Thyroid gland (tissue), 4 donors: Measurements from ENCODE around the gene SPOCK1. TPM values are rescaled to one million over a fixed set of nuclear protein-coding genes. Genes with fewer than 3 reads are reported as not detected.
"Not testable (repeated sequence)": the region's sequence is repeated elsewhere in the genome, so short reads cannot be mapped to it uniquely, and the experiment has no call there.

Experiments
- DNase-seq, 2 donors: peaks; one replicate each; pipeline ENCODE4 v3.0.0-alpha.2; 2019
- H3K27ac ChIP-seq, 3 donors: fragments of 200-600 bp; sonication (generic); 1 replicate in 2 of 3; 2 replicates in 1 of 3; pipeline ENCODE4 v1.5.1; 2016 to 2019; ENCODE audit warnings: mild to moderate bottlenecking in 1 of 3, moderate library complexity in 1 of 3
- H3K27me3 ChIP-seq: fragments of 200-600 bp; sonication (generic); one replicate; pipeline ENCODE4 v1.5.1; 2019
- H3K36me3 ChIP-seq, 2 donors: fragments of 200-600 bp; sonication (generic); one replicate each; pipeline ENCODE4 v1.5.1; 2016 to 2019
- H3K4me1 ChIP-seq, 2 donors: fragments of 200-600 bp; sonication (generic); one replicate each; pipeline ENCODE4 v1.5.1; 2017 to 2019
- H3K4me3 ChIP-seq, 3 donors: fragments of 200-600 bp; sonication (generic); replicated peaks in 1 of 3; 1 replicate in 2 of 3; 2 replicates in 1 of 3; pipeline ENCODE4 v1.5.1; 2016; ENCODE audit warnings: mild to moderate bottlenecking in 1 of 3
- H3K9me3 ChIP-seq: fragments of 200-600 bp; sonication (generic); one replicate; pipeline ENCODE4 v1.5.1; 2017
- CTCF ChIP-seq, 6 experiments: fragments of 200-600 bp in 3 of 6; fragments of 450-650 bp in 3 of 6; sonication (generic) in 3 of 6; IDR thresholded peaks; one replicate each; pipeline ENCODE4 v1.5.1; 2016 to 2019; ENCODE audit warnings: antibody characterized with exemption in 6 of 6, mild to moderate bottlenecking in 2 of 6, inconsistent platforms in 1 of 6, moderate library complexity in 1 of 6
- POLR2A ChIP-seq, 2 donors: fragments of 450-650 bp; IDR thresholded peaks; one replicate each; pipeline ENCODE4 v1.6.1; 2017; ENCODE audit warnings: antibody characterized with exemption in 2 of 2, mild to moderate bottlenecking in 2 of 2, moderate library complexity in 1 of 2
- WGBS, 2 donors: methylation state at CpG; one replicate each; pipeline ENCODE4 v1.1.5; 2017; 5-methylcytosine and 5-hydroxymethylcytosine counted together
- intact Hi-C: fragments of 100-400 bp; cut with DNase I; formaldehyde crosslinking; loops from one replicate; pipeline ENCODE4 v1.15.1; 2023
- total RNA-seq, 4 donors: library from RNA; depleted of rRNA; stranded (reverse); fragments of >200 nt; gene quantifications; one replicate each; pipeline ENCODE4 v1.2.3, GENCODE V29; 2016

The SPOCK1 gene
- total RNA-seq, 4 donors from 2014 or later: 15.8 to 34.1 (median 27.5) TPM

- H3K27ac ChIP-seq: no peak overlapping the region
- no peak for DNase-seq
- intact Hi-C loops: no loop called here
- no peak overlapping the region for H3K4me3 ChIP-seq
- H3K9me3 ChIP-seq: no peaks in the 10 kb centered on the region
- H3K36me3 ChIP-seq: no peaks in the 10 kb centered on the region
- TF ChIP-seq CTCF (IDR thresholded peaks at IDR 0.05): no peak
- TF ChIP-seq POLR2A (IDR thresholded peaks at IDR 0.05): no peak
- 97% methylated on average over 2 of the region's 2 CpGs for WGBS, 2 donors
- H3K27me3 ChIP-seq: no peaks in the 10 kb centered on the region
- H3K4me1 ChIP-seq: no peaks in the 10 kb centered on the region
These were observed 517.2 kb downstream of the SPOCK1 start for GRCh38 chr5:136981936-136982335.

GRCh38 chr5:136979131-136979530, 520.0 kb downstream of the SPOCK1 start:
- no peak for DNase-seq
- WGBS, 2 donors: 77 to 80% methylated on average over 5 of the region's 5 CpGs
- Histone ChIP-seq H3K4me3 (no peak overlapping the region), H3K4me1 (no peaks in the 10 kb centered on the region), H3K27me3 (no peaks in the 10 kb centered on the region), H3K36me3 (no peaks in the 10 kb centered on the region), H3K27ac (no peak overlapping the region), H3K9me3 (no peaks in the 10 kb centered on the region)
- intact Hi-C loops: no loop called here
- TF ChIP-seq CTCF (IDR thresholded peaks at IDR 0.05) (no peak), POLR2A (IDR thresholded peaks at IDR 0.05) (no peak)

- Histone ChIP-seq H3K9me3 (no peaks in the 10 kb centered on the region), H3K27ac (no peak overlapping the region), H3K4me3 (no peak overlapping the region), H3K27me3 (no peaks in the 10 kb centered on the region), H3K4me1 (no peaks in the 10 kb centered on the region), H3K36me3 (no peaks in the 10 kb centered on the region)
- no peak for DNase-seq
- intact Hi-C loops: no loop called here
- 67 to 85% methylated on average over 3 of the region's 3 CpGs for whole genome bisulfite sequencing, 2 donors
- TF ChIP-seq CTCF (IDR thresholded peaks at IDR 0.05) (no peak), POLR2A (IDR thresholded peaks at IDR 0.05) (no peak)
These were observed 535.6 kb downstream of the SPOCK1 start for GRCh38 chr5:136963504-136963903.

GRCh38 chr5:136957428-136957827, 541.7 kb downstream of the SPOCK1 start:
- Histone ChIP-seq H3K4me1 (peaks cover 0 to 9% of the 10 kb centered on the region in 2 donors), H3K4me3 (no peak overlapping the region), H3K36me3 (no peaks in the 10 kb centered on the region), H3K9me3 (no peaks in the 10 kb centered on the region), H3K27ac (no peak overlapping the region), H3K27me3 (no peaks in the 10 kb centered on the region)
- intact Hi-C loops: no loop called here
- WGBS, 2 donors: 91 to 92% methylated on average over 2 of the region's 2 CpGs
- no peak for DNase-seq
- TF ChIP-seq POLR2A (IDR thresholded peaks at IDR 0.05): no peak
- TF ChIP-seq CTCF (IDR thresholded peaks at IDR 0.05): no peak

GRCh38 chr5:136954142-136954541, 545.0 kb downstream of the SPOCK1 start:
- intact Hi-C loops, H3K27ac ChIP-seq, H3K4me1 ChIP-seq, H3K27me3 ChIP-seq, H3K36me3 ChIP-seq, H3K9me3 ChIP-seq, H3K4me3 ChIP-seq: not testable (repeated sequence)
- peak in 1 of 2 donors; percentile 3 for DNase-seq
- 37 to 67% methylated on average over 5 of the region's 5 CpGs for WGBS, 2 donors

GRCh38 chr5:136953346-136954069, 545.6 kb downstream of the SPOCK1 start:
- intact Hi-C loops, H3K4me3 ChIP-seq, H3K9me3 ChIP-seq, H3K27ac ChIP-seq, H3K36me3 ChIP-seq, H3K4me1 ChIP-seq, H3K27me3 ChIP-seq: not testable (repeated sequence)
- 21 to 23% methylated on average over 6 of the region's 8 CpGs for WGBS, 2 donors
- peak; percentile 76 to 86 for DNase-seq
